WTC11 (cell line): Measurements from ENCODE around the gene CTNND2. TPM values are rescaled to one million over a fixed set of nuclear protein-coding genes. Genes with fewer than 3 reads are reported as not detected.

Experiments
- ATAC-seq: fragments of 200-7000 bp; cut with Tn5 transposase; 2 replicates; pipeline ENCODE4 v1.10.0; 2021; ENCODE audit warnings: mild to moderate bottlenecking, moderate library complexity
- CTCF ChIA-PET: fragments of 300-600 bp; sonication (Branson Sonifier 250); formaldehyde crosslinking; loops from one replicate; lab custom pipeline; 2021; ENCODE audit warnings: antibody characterized with exemption; lab: Charles Lee
- POLR2A ChIA-PET: fragments of 350-600 bp; sonication (Branson Sonifier 250); formaldehyde crosslinking; loops from one replicate; lab custom pipeline; 2021; ENCODE audit warnings: antibody characterized with exemption; lab: Charles Lee
- DNase-seq: peaks from one replicate; pipeline ENCODE4 v3.0.0; 2021; ENCODE audit warnings: low spot score
- H3K27ac Mint-ChIP-seq: 2 replicates; pipeline ENCODE4 v1.8.0; 2021; ENCODE audit warnings: mixed read lengths
- H3K27me3 Mint-ChIP-seq: 2 replicates; pipeline ENCODE4 v1.8.0; 2021; ENCODE audit warnings: low read depth, mild to moderate bottlenecking, moderate library complexity, mixed read lengths
- H3K36me3 Mint-ChIP-seq: 2 replicates; pipeline ENCODE4 v1.8.0; 2021; ENCODE audit warnings: mixed read lengths
- H3K4me1 Mint-ChIP-seq: 2 replicates; pipeline ENCODE4 v1.8.0; 2022; ENCODE audit warnings: mixed read lengths
- H3K4me3 Mint-ChIP-seq: 2 replicates; pipeline ENCODE4 v1.8.0; 2021; ENCODE audit warnings: mild to moderate bottlenecking, moderate library complexity, mixed read lengths
- H3K9me3 Mint-ChIP-seq: 2 replicates; pipeline ENCODE4 v1.8.0; 2021; ENCODE audit warnings: mixed read lengths
- CBFB ChIP-seq: sonication (generic); formaldehyde crosslinking; IDR thresholded peaks from 2 replicates; pipeline ENCODE4 v1.8.1; 2022; ENCODE audit warnings: mild to moderate bottlenecking, low read depth, missing genetic modification reagents
- FOXP1 ChIP-seq: sonication (generic); formaldehyde crosslinking; IDR thresholded peaks from 2 replicates; pipeline ENCODE4 v1.8.0; 2022; ENCODE audit warnings: missing genetic modification reagents, mild to moderate bottlenecking, moderate library complexity, borderline replicate concordance
- JAZF1 ChIP-seq: fragments of 250-450 bp; sonication (Bioruptor Pico); IDR thresholded peaks from 2 replicates; pipeline ENCODE4 v1.9.0; 2021; ENCODE audit warnings: moderate library complexity, mild to moderate bottlenecking, inconsistent platforms
- KAT7 ChIP-seq: sonication (generic); formaldehyde crosslinking; IDR thresholded peaks from 2 replicates; pipeline ENCODE4 v1.8.1; 2023; ENCODE audit warnings: missing genetic modification reagents, mild to moderate bottlenecking, borderline replicate concordance
- MXD4 ChIP-seq: fragments of 250-450 bp; sonication (Bioruptor Pico); IDR thresholded peaks from 2 replicates; pipeline ENCODE4 v1.8.0; 2021; ENCODE audit warnings: mild to moderate bottlenecking, moderate library complexity, borderline replicate concordance
- ZNF219 ChIP-seq: sonication (generic); formaldehyde crosslinking; IDR thresholded peaks from 2 replicates; pipeline ENCODE4 v1.8.0; 2023; ENCODE audit warnings: missing genetic modification reagents, mild to moderate bottlenecking, borderline replicate concordance
- ZNF232 ChIP-seq: sonication (generic); formaldehyde crosslinking; IDR thresholded peaks from 2 replicates; pipeline ENCODE4 v1.8.0; 2022; ENCODE audit warnings: mild to moderate bottlenecking, missing genetic modification reagents
- ZNF396 ChIP-seq: fragments of 250-450 bp; sonication (Bioruptor Pico); IDR thresholded peaks from 2 replicates; pipeline ENCODE4 v1.8.0; 2021; ENCODE audit warnings: mild to moderate bottlenecking, moderate library complexity, borderline replicate concordance
- ZNF416 ChIP-seq: fragments of 250-450 bp; sonication (Bioruptor Pico); IDR thresholded peaks from 2 replicates; pipeline ENCODE4 v1.9.0; 2021; ENCODE audit warnings: mild to moderate bottlenecking, inconsistent platforms
- ZNF671 ChIP-seq: fragments of 250-450 bp; sonication (Bioruptor Pico); IDR thresholded peaks from 2 replicates; pipeline ENCODE4 v1.8.0; 2021; ENCODE audit warnings: mild to moderate bottlenecking
- total RNA-seq: library from RNA; stranded (reverse); gene quantifications from 3 replicates; pipeline ENCODE4 v1.2.3, GENCODE V29; 2021
- TF ChIP-seq, protein P1 (sequence below): sonication (generic); formaldehyde crosslinking; IDR thresholded peaks from 2 replicates; pipeline ENCODE4 v1.8.0; 2022; ENCODE audit warnings: mild to moderate bottlenecking, missing genetic modification reagents
- TF ChIP-seq, protein P2 (sequence below): fragments of 250-450 bp; sonication (Bioruptor Pico); conservative IDR thresholded peaks from 2 replicates; pipeline ENCODE4 v1.9.0; 2021; ENCODE audit warnings: mild to moderate bottlenecking
- TF ChIP-seq, protein P3 (sequence below): sonication (generic); formaldehyde crosslinking; IDR thresholded peaks from 2 replicates; pipeline ENCODE4 v1.8.1; 2022; ENCODE audit warnings: low read depth, mild to moderate bottlenecking, moderate library complexity, missing genetic modification reagents, borderline replicate concordance
- TF ChIP-seq, protein P4 (sequence below): sonication (generic); formaldehyde crosslinking; IDR thresholded peaks from 2 replicates; pipeline ENCODE4 v1.8.1; 2022; ENCODE audit warnings: mild to moderate bottlenecking, missing genetic modification reagents, moderate library complexity, borderline replicate concordance
- TF ChIP-seq, protein P5 (sequence below): sonication (generic); formaldehyde crosslinking; conservative IDR thresholded peaks from 2 replicates; pipeline ENCODE4 v1.8.1; 2022; ENCODE audit warnings: mild to moderate bottlenecking, missing genetic modification reagents
- TF ChIP-seq, protein P6 (sequence below): sonication (generic); formaldehyde crosslinking; IDR thresholded peaks from 2 replicates; pipeline ENCODE4 v1.8.0; 2022; ENCODE audit warnings: missing genetic modification reagents
- TF ChIP-seq, protein P7 (sequence below): fragments of 250-450 bp; sonication (Bioruptor Pico); IDR thresholded peaks from 2 replicates; pipeline ENCODE4 v1.9.0; 2021; ENCODE audit warnings: mild to moderate bottlenecking
- TF ChIP-seq, protein P8 (sequence below): sonication (generic); formaldehyde crosslinking; IDR thresholded peaks from 2 replicates; pipeline ENCODE4 v1.8.1; 2023; ENCODE audit warnings: mild to moderate bottlenecking, missing genetic modification reagents, moderate library complexity
- TF ChIP-seq, protein P9 (sequence below): sonication (generic); formaldehyde crosslinking; IDR thresholded peaks from 2 replicates; pipeline ENCODE4 v1.8.1; 2023; ENCODE audit warnings: mild to moderate bottlenecking, missing genetic modification reagents

Gene CTNND2
- total RNA-seq, 1 experiment from 2014 or later, result 11.9 TPM

DNA sequence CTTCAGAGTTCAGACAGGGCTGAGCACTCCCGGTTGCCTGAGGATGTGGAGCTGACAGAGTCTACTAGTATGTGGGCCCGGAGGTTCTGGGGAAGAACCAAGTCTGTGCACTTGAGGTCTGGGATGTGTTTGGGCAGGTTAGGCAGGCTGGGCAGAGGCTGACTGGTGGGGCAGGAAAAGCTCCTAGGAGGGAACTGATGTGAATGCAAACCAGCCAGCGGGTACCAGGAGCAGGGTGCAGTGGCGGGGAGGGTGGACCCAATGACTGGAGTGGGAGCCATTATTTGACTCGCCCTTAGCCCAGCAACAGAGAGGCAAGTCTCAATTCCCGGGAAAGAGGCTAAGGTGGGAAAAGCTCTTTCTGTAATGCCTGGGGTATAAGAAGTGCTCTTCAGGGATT is 723.4 kb downstream of the CTNND2 start:
- ChIA-PET POLR2A (no interaction called here), CTCF (no interaction called here)
- Mint-ChIP-seq H3K27ac (no peak overlapping the region), H3K36me3 (no peaks in the 10 kb centered on the region), H3K4me1 (no peaks in the 10 kb centered on the region), H3K9me3 (peaks cover 4% of the 10 kb centered on the region; the same call in 1 of the 2 replicates), H3K4me3 (no peak overlapping the region), H3K27me3 (no peaks in the 10 kb centered on the region; the same call in 1 of the 2 replicates)
- DNase-seq (no peak), ATAC-seq (no peak)
- TF ChIP-seq, protein P1, sequence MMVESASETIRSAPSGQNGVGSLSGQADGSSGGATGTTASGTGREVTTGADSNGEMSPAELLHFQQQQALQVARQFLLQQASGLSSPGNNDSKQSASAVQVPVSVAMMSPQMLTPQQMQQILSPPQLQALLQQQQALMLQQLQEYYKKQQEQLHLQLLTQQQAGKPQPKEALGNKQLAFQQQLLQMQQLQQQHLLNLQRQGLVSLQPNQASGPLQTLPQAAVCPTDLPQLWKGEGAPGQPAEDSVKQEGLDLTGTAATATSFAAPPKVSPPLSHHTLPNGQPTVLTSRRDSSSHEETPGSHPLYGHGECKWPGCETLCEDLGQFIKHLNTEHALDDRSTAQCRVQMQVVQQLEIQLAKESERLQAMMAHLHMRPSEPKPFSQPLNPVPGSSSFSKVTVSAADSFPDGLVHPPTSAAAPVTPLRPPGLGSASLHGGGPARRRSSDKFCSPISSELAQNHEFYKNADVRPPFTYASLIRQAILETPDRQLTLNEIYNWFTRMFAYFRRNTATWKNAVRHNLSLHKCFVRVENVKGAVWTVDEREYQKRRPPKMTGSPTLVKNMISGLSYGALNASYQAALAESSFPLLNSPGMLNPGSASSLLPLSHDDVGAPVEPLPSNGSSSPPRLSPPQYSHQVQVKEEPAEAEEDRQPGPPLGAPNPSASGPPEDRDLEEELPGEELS (CRISPR knock-in tag), result no peak
- TF ChIP-seq ZNF219 (CRISPR knock-in tag), result no peak
- TF ChIP-seq JAZF1 (CRISPR knock-in tag), result no peak
- TF ChIP-seq ZNF416 (CRISPR knock-in tag), result no peak
- TF ChIP-seq, protein P2, sequence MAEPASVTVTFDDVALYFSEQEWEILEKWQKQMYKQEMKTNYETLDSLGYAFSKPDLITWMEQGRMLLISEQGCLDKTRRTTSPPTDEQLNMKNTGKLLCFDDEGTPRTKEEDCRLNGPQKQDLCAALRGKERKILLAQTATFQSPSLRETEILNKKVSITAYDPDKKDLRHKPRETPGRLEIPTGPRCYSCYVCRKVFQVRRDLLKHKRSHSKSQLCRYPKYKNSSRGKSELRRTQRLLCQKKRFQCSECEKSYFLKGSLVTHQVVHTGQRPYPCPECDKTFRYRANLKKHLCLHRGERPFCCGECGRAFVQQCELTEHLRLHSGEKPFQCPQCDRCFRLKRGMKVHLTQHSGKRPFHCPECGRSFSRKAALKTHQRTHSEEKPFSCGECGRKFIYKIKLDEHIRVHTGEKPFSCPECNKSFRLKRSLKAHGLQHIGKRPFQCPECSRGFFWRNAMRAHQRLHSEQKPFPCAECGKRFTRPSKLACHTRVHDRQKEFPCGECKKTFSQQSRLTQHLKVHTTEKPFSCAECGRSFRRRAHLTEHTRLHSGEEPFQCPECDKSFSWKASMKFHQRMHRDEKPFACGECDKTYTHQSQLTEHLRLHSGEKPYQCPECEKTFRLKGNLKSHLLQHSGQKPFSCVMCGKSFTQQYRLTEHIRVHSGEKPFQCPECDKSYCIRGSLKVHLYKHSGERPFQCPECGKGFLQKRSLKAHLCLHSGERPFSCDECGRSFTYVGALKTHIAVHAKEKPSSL, result no peak
- TF ChIP-seq, protein P3, sequence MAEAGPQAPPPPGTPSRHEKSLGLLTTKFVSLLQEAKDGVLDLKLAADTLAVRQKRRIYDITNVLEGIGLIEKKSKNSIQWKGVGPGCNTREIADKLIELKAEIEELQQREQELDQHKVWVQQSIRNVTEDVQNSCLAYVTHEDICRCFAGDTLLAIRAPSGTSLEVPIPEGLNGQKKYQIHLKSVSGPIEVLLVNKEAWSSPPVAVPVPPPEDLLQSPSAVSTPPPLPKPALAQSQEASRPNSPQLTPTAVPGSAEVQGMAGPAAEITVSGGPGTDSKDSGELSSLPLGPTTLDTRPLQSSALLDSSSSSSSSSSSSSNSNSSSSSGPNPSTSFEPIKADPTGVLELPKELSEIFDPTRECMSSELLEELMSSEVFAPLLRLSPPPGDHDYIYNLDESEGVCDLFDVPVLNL (CRISPR knock-in tag), result no peak
- TF ChIP-seq CBFB (CRISPR knock-in tag), result no peak
- TF ChIP-seq, protein P4, sequence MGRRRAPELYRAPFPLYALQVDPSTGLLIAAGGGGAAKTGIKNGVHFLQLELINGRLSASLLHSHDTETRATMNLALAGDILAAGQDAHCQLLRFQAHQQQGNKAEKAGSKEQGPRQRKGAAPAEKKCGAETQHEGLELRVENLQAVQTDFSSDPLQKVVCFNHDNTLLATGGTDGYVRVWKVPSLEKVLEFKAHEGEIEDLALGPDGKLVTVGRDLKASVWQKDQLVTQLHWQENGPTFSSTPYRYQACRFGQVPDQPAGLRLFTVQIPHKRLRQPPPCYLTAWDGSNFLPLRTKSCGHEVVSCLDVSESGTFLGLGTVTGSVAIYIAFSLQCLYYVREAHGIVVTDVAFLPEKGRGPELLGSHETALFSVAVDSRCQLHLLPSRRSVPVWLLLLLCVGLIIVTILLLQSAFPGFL (CRISPR knock-in tag), result no peak

DNA sequence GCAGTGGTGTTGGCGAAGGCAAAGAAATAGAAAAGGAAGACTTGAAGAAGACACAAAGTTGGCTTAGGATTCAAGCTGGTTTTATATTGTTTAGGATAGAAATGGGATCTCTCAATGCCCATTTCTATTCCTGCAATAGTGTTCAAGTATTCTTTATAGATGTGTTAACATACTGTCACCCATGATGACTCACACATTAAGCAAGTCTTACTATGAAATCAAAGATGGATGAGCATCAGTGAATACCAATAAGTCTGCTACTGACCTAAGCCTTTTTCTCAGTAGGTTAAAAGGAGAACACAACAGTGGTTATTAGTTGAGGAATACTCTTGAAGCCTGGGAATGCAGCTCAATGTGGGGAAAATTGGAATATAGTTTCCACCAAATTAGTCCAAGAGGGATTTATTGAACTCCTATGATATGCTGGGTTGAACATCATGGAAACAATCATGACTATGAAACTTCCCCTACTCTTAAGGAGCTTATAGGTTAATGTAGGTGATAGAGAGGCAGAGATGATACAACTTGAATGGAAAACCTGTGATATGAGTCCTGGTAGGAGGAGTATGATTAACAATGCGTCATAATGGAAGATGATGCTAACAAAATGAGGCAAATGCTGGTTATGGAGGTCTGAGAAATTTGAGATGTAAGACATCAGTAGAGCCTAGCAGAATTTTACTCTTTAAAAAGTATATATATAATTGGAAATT is 726.1 kb downstream of the CTNND2 start:
- H3K27me3 Mint-ChIP-seq, result no peaks in the 10 kb centered on the region; the same call in 1 of the 2 replicates
- ChIA-PET POLR2A (interaction anchor here (0.6 kb wide), 1 partner anchor 29 kb away, joined by 3 read pairs; no protein-coding TSS in a partner anchor), CTCF (no interaction called here)
- H3K27ac Mint-ChIP-seq, result no peak overlapping the region
- no peak for ATAC-seq
- H3K9me3 Mint-ChIP-seq, result peaks cover 4% of the 10 kb centered on the region; the same call in 1 of the 2 replicates
- H3K36me3 Mint-ChIP-seq, result no peaks in the 10 kb centered on the region
- H3K4me1 Mint-ChIP-seq, result 0 out of 2 replicates have a peak, but pooled peaks cover 3% of the 10 kb centered on the region
- no peak for DNase-seq
- no peak overlapping the region for H3K4me3 Mint-ChIP-seq
- TF ChIP-seq, protein P5, sequence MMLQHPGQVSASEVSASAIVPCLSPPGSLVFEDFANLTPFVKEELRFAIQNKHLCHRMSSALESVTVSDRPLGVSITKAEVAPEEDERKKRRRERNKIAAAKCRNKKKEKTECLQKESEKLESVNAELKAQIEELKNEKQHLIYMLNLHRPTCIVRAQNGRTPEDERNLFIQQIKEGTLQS (CRISPR knock-in tag), result no peak
- TF ChIP-seq, protein P6, sequence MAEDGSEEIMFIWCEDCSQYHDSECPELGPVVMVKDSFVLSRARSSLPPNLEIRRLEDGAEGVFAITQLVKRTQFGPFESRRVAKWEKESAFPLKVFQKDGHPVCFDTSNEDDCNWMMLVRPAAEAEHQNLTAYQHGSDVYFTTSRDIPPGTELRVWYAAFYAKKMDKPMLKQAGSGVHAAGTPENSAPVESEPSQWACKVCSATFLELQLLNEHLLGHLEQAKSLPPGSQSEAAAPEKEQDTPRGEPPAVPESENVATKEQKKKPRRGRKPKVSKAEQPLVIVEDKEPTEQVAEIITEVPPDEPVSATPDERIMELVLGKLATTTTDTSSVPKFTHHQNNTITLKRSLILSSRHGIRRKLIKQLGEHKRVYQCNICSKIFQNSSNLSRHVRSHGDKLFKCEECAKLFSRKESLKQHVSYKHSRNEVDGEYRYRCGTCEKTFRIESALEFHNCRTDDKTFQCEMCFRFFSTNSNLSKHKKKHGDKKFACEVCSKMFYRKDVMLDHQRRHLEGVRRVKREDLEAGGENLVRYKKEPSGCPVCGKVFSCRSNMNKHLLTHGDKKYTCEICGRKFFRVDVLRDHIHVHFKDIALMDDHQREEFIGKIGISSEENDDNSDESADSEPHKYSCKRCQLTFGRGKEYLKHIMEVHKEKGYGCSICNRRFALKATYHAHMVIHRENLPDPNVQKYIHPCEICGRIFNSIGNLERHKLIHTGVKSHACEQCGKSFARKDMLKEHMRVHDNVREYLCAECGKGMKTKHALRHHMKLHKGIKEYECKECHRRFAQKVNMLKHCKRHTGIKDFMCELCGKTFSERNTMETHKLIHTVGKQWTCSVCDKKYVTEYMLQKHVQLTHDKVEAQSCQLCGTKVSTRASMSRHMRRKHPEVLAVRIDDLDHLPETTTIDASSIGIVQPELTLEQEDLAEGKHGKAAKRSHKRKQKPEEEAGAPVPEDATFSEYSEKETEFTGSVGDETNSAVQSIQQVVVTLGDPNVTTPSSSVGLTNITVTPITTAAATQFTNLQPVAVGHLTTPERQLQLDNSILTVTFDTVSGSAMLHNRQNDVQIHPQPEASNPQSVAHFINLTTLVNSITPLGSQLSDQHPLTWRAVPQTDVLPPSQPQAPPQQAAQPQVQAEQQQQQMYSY (CRISPR knock-in tag), result no peak
- TF ChIP-seq, protein P7, sequence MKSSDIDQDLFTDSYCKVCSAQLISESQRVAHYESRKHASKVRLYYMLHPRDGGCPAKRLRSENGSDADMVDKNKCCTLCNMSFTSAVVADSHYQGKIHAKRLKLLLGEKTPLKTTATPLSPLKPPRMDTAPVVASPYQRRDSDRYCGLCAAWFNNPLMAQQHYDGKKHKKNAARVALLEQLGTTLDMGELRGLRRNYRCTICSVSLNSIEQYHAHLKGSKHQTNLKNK (CRISPR knock-in tag), result no peak
- TF ChIP-seq, protein P8, sequence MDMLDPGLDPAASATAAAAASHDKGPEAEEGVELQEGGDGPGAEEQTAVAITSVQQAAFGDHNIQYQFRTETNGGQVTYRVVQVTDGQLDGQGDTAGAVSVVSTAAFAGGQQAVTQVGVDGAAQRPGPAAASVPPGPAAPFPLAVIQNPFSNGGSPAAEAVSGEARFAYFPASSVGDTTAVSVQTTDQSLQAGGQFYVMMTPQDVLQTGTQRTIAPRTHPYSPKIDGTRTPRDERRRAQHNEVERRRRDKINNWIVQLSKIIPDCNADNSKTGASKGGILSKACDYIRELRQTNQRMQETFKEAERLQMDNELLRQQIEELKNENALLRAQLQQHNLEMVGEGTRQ (CRISPR knock-in tag), result no peak
- TF ChIP-seq ZNF232 (CRISPR knock-in tag), result no peak
- TF ChIP-seq ZNF671, result no peak
- no peak for TF ChIP-seq FOXP1
- TF ChIP-seq, protein P9, sequence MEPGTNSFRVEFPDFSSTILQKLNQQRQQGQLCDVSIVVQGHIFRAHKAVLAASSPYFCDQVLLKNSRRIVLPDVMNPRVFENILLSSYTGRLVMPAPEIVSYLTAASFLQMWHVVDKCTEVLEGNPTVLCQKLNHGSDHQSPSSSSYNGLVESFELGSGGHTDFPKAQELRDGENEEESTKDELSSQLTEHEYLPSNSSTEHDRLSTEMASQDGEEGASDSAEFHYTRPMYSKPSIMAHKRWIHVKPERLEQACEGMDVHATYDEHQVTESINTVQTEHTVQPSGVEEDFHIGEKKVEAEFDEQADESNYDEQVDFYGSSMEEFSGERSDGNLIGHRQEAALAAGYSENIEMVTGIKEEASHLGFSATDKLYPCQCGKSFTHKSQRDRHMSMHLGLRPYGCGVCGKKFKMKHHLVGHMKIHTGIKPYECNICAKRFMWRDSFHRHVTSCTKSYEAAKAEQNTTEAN (CRISPR knock-in tag), result no peak
- no peak for TF ChIP-seq ZNF396 (CRISPR knock-in tag)
- TF ChIP-seq KAT7, result no peak
- TF ChIP-seq MXD4 (CRISPR knock-in tag), result no peak
